SK-N-SH (cell line): ENCODE results near the gene MAPK10. TPM values are rescaled to one million over a fixed set of nuclear protein-coding genes. Genes with fewer than 3 reads are reported as not detected.

ENCODE experiments used
- CTCF ChIA-PET: fragments of 300-600, 350-600 bp; formaldehyde crosslinking; extraction: SDS; loops from one replicate; lab custom pipeline; 2021; lab: Yijun Ruan, JAX
- POLR2A ChIA-PET: fragments of 350-600 bp; sonication (Branson Sonifier 250); formaldehyde crosslinking; extraction: SDS; loops from one replicate; lab custom pipeline; 2020; ENCODE audit warnings: antibody characterized with exemption, inconsistent platforms; lab: Yijun Ruan, JAX
- DNase-seq: peaks from one replicate; pipeline ENCODE4 v3.0.0; 2012
- H2AFZ ChIP-seq: fragments of 200-600 bp; sonication (generic); 2 replicates; pipeline ENCODE4 v1.8.1; 2016; ENCODE audit warnings: antibody characterized with exemption, mild to moderate bottlenecking, low read depth
- H3F3A ChIP-seq: fragments of 200-600 bp; sonication (generic); replicated peaks from 2 replicates; pipeline ENCODE3; 2016; ENCODE audit warnings: antibody characterized with exemption, mild to moderate bottlenecking; ENCODE audit not compliant: insufficient read depth
- H3K27ac ChIP-seq, 2 experiments: fragments of 200-500 bp in 1 of 2; fragments of 200-600 bp in 1 of 2; sonication (Bioruptor generic) in 1 of 2; sonication (generic), shearing (Covaris generic) in 1 of 2; 2 replicates each; pipeline versions ENCODE4 v1.5.1 to v1.6.1; 2014 to 2016; ENCODE audit warnings: low read depth in 2 of 2, inconsistent platforms in 1 of 2, low read length in 1 of 2, mild to moderate bottlenecking in 1 of 2, mixed read lengths in 1 of 2
- H3K27me3 ChIP-seq: fragments of 200-600 bp; sonication (generic), shearing (Covaris generic); 2 replicates; pipeline ENCODE4 v1.6.1; 2016; ENCODE audit warnings: mixed run types; ENCODE audit not compliant: insufficient read depth
- H3K36me3 ChIP-seq, 2 experiments: fragments of 200-500 bp in 1 of 2; fragments of 200-600 bp in 1 of 2; sonication (Bioruptor generic) in 1 of 2; sonication (generic) in 1 of 2; replicated peaks in 1 of 2; 2 replicates each; pipeline versions ENCODE3 to v1.5.1; 2014 to 2016; ENCODE audit warnings: low read length in 1 of 2, mild to moderate bottlenecking in 1 of 2; ENCODE audit not compliant: insufficient read depth in 2 of 2, control insufficient read depth in 1 of 2
- H3K4me1 ChIP-seq, 2 experiments: fragments of 200-500 bp in 1 of 2; fragments of 200-600 bp in 1 of 2; sonication (Bioruptor generic) in 1 of 2; sonication (generic), shearing (Covaris generic) in 1 of 2; 2 replicates each; pipeline versions ENCODE4 v1.5.1 to v1.6.1; 2014 to 2016; ENCODE audit warnings: low read depth in 1 of 2, low read length in 1 of 2, mixed run types in 1 of 2; ENCODE audit not compliant: insufficient read depth in 2 of 2, control insufficient read depth in 1 of 2
- H3K4me2 ChIP-seq: fragments of 200-600 bp; sonication (generic), shearing (Covaris generic); 2 replicates; pipeline ENCODE4 v1.6.1; 2017; ENCODE audit warnings: mixed run types
- H3K4me3 ChIP-seq, 2 experiments: fragments of 200-500 bp in 1 of 2; fragments of 200-600 bp in 1 of 2; sonication (Bioruptor generic) in 1 of 2; sonication (generic), shearing (Covaris generic) in 1 of 2; 2 replicates each; pipeline versions ENCODE4 v1.5.1 to v1.8.1; 2014 to 2016; ENCODE audit warnings: low read depth in 2 of 2, inconsistent platforms in 1 of 2, low read length in 1 of 2, mild to moderate bottlenecking in 1 of 2, mixed read lengths in 1 of 2, moderate library complexity in 1 of 2
- H3K79me2 ChIP-seq: fragments of 200-600 bp; sonication (generic); 2 replicates; pipeline ENCODE4 v1.8.1; 2017; ENCODE audit warnings: mild to moderate bottlenecking; ENCODE audit not compliant: insufficient read depth
- H3K9ac ChIP-seq: fragments of 200-600 bp; sonication (generic); 2 replicates; pipeline ENCODE4 v1.6.1; 2017; ENCODE audit warnings: mixed run types
- H3K9me2 ChIP-seq: fragments of 200-600 bp; sonication (generic); 2 replicates; pipeline ENCODE4 v1.6.1; 2017; ENCODE audit warnings: mixed run types
- H3K9me3 ChIP-seq: fragments of 200-600 bp; sonication (generic); 2 replicates; pipeline ENCODE4 v1.6.1; 2017; ENCODE audit warnings: mixed run types, mild to moderate bottlenecking, moderate library complexity
- H4K20me1 ChIP-seq: fragments of 200-600 bp; sonication (generic); 2 replicates; pipeline ENCODE4 v1.6.1; 2017; ENCODE audit warnings: mild to moderate bottlenecking, mixed run types; ENCODE audit not compliant: insufficient read depth
- ELF1 ChIP-seq: IDR thresholded peaks from 2 replicates; pipeline ENCODE4 v1.4.0; 2012
- EP300 ChIP-seq, 2 experiments: IDR thresholded peaks; 2 replicates each; pipeline versions ENCODE4 v1.4.0 to v1.6.1; 2012; ENCODE audit warnings: borderline replicate concordance in 1 of 2, low read depth in 1 of 2, low read length in 1 of 2
- EZH2phosphoT487 ChIP-seq: fragments of 200-600 bp; sonication (generic); IDR thresholded peaks from 2 replicates; pipeline ENCODE4 v1.6.1; 2017; ENCODE audit warnings: low read depth, mixed run types, mild to moderate bottlenecking, antibody characterized with exemption, moderate library complexity, borderline replicate concordance
- FOSL2 ChIP-seq: IDR thresholded peaks from 2 replicates; pipeline ENCODE4 v1.4.0; 2012; ENCODE audit warnings: low read depth, mild to moderate bottlenecking, moderate library complexity, borderline replicate concordance
- FOXM1 ChIP-seq: IDR thresholded peaks from 2 replicates; pipeline ENCODE4 v1.4.0; 2012; ENCODE audit warnings: low read depth, mild to moderate bottlenecking
- GATA2 ChIP-seq: sonication (generic); formaldehyde crosslinking; IDR thresholded peaks from 2 replicates; pipeline ENCODE4 v1.5.0; 2020; ENCODE audit warnings: mild to moderate bottlenecking, missing genetic modification reagents
- MEF2A ChIP-seq: IDR thresholded peaks from 2 replicates; pipeline ENCODE4 v1.4.0; 2012; ENCODE audit warnings: low read depth, borderline replicate concordance
- MXI1 ChIP-seq: IDR thresholded peaks from 2 replicates; pipeline ENCODE4 v1.6.1; 2012; ENCODE audit warnings: mild to moderate bottlenecking, low read depth, low read length, improper control_type of control experiment
- NFIC ChIP-seq: IDR thresholded peaks from 2 replicates; pipeline ENCODE4 v1.4.0; 2012; ENCODE audit warnings: borderline replicate concordance
- polyA plus RNA-seq, 3 experiments: library from polyadenylated mRNA; depleted of rRNA; stranded (reverse); fragments of >200 nt; gene quantifications; 2 replicates each; pipeline ENCODE4 v1.2.3, GENCODE V29; 2012
- TF ChIP-seq, protein P1 (sequence below): IDR thresholded peaks from 2 replicates; pipeline ENCODE4 v1.6.1; 2012; ENCODE audit warnings: mild to moderate bottlenecking, low read depth, low read length, moderate library complexity
- TF ChIP-seq, protein P2 (sequence below): fragments of 150-350 bp; IDR thresholded peaks from 2 replicates; pipeline ENCODE4 v1.6.1; 2016; ENCODE audit warnings: mild to moderate bottlenecking, low read depth, low read length
- TF ChIP-seq, protein P3 (sequence below): IDR thresholded peaks from 2 replicates; pipeline ENCODE4 v1.4.0; 2012; ENCODE audit warnings: low read depth, borderline replicate concordance

The MAPK10 gene
- polyA plus RNA-seq, 1 of the 3 experiments (the other 2 are of a cell fraction) = 8.1 TPM

- TF ChIP-seq FOXM1 (no peak), MEF2A (no peak), EZH2phosphoT487 (no peak)
These were observed 7.1 kb upstream of the MAPK10 start (continued) for GRCh38 chr4:86366920-86367319.

- Histone ChIP-seq H3K4me3 (no peak overlapping the region), H3K36me3 (no peaks in the 10 kb centered on the region), H4K20me1 (no peaks in the 10 kb centered on the region), H3K27me3 (no peaks in the 10 kb centered on the region), H3K9me2 (no peaks in the 10 kb centered on the region), H2AFZ (no peak overlapping the region), H3K27ac (no peak overlapping the region), H3F3A (no peaks in the 10 kb centered on the region), H3K9me3 (no peaks in the 10 kb centered on the region), H3K79me2 (no peaks in the 10 kb centered on the region), H3K4me1 (peaks cover 0 to 7% of the 10 kb centered on the region in 2 experiments; a peak in 2 of 4 replicates), H3K4me2 (no peak overlapping the region), H3K9ac (no peak overlapping the region)
- ChIA-PET CTCF (interaction anchor here (1.1 kb wide), 1 partner anchor 17 kb away, joined by 3 read pairs; no protein-coding TSS in a partner anchor), POLR2A (no interaction called here)
- no peak for DNase-seq
- TF ChIP-seq GATA2 (no peak), MEF2A (no peak), NFIC (no peak), ELF1 (no peak), FOSL2 (no peak), MXI1 (no peak), FOXM1 (no peak), EP300 (IDR thresholded peaks at IDR 0.05; ENCODE audit: borderline replicate concordance in 1 of 2, low read depth in 1 of 2, low read length in 1 of 2) (no peak)
- TF ChIP-seq, protein P1, sequence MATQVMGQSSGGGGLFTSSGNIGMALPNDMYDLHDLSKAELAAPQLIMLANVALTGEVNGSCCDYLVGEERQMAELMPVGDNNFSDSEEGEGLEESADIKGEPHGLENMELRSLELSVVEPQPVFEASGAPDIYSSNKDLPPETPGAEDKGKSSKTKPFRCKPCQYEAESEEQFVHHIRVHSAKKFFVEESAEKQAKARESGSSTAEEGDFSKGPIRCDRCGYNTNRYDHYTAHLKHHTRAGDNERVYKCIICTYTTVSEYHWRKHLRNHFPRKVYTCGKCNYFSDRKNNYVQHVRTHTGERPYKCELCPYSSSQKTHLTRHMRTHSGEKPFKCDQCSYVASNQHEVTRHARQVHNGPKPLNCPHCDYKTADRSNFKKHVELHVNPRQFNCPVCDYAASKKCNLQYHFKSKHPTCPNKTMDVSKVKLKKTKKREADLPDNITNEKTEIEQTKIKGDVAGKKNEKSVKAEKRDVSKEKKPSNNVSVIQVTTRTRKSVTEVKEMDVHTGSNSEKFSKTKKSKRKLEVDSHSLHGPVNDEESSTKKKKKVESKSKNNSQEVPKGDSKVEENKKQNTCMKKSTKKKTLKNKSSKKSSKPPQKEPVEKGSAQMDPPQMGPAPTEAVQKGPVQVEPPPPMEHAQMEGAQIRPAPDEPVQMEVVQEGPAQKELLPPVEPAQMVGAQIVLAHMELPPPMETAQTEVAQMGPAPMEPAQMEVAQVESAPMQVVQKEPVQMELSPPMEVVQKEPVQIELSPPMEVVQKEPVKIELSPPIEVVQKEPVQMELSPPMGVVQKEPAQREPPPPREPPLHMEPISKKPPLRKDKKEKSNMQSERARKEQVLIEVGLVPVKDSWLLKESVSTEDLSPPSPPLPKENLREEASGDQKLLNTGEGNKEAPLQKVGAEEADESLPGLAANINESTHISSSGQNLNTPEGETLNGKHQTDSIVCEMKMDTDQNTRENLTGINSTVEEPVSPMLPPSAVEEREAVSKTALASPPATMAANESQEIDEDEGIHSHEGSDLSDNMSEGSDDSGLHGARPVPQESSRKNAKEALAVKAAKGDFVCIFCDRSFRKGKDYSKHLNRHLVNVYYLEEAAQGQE = no peak
- TF ChIP-seq, protein P2, sequence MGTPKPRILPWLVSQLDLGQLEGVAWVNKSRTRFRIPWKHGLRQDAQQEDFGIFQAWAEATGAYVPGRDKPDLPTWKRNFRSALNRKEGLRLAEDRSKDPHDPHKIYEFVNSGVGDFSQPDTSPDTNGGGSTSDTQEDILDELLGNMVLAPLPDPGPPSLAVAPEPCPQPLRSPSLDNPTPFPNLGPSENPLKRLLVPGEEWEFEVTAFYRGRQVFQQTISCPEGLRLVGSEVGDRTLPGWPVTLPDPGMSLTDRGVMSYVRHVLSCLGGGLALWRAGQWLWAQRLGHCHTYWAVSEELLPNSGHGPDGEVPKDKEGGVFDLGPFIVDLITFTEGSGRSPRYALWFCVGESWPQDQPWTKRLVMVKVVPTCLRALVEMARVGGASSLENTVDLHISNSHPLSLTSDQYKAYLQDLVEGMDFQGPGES = no peak
- TF ChIP-seq, protein P3, sequence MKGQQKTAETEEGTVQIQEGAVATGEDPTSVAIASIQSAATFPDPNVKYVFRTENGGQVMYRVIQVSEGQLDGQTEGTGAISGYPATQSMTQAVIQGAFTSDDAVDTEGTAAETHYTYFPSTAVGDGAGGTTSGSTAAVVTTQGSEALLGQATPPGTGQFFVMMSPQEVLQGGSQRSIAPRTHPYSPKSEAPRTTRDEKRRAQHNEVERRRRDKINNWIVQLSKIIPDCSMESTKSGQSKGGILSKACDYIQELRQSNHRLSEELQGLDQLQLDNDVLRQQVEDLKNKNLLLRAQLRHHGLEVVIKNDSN = no peak
These were observed 2.7 kb upstream of the MAPK10 start for GRCh38 chr4:86362510-86362909.
